Endometrium (tissue), 2 donors: ENCODE data around the gene CCDC179.

Source experiments
- FAIRE-seq: peaks from 2 replicates; lab custom pipeline; 2012; peaks lifted over from hg19 to GRCh38; lab: Jason Lieb, UNC
- donor health status: control.
- donor health status: control.

CCDC179 gene

DNA sequence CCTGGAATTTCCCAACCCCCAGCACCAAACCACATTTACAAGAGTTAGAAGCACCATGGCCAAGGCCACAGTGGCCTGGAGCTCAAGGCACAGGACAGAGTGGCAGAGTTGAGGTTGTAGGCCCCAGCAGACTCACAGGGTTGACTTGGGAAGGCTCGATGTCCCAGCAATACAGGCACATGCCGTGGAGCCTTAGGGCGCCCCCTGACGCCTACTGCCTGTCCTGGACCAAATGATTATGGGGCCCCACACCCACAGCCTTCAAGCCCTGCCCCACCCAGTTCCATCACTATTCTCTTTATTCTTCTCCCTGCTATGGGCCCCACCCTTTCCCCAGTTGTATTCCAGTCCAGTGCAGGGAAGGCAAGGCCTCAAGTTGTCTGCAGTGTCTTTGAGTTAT is at the start of gene CCDC179:
Gene CCDC179 (minus strand): TSS at position 234 of the 400 bp plus-strand sequence. CDS start 53 bp downstream, at position 181.
- no peak for FAIRE-seq

DNA sequence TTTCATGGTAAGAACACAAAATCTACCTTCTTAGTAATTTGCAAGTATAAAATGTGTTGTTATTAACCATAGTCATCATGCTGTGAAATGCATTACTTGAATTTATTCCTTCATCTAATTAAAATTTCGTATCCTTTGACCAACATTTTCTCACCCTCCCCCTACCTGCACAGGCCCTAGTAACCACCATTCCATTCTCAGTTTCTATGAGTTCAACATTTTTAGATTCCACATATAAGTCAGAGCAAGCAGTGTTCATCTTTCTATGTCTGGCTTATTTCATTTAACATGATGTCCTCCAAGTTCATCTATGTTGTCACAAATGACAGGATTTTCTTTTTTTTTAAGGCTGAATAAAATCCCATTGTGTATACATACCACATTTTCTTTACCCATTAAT is 43.5 kb upstream of the CCDC179 start:
- no peak for FAIRE-seq

GRCh38 chr11:22901603-22902002 is 41.3 kb upstream of the CCDC179 start:
- no peak for FAIRE-seq

- FAIRE-seq: no peak
Measured at GRCh38 chr11:22900764-22901486, 40.7 kb upstream of the CCDC179 start.

- FAIRE-seq: no peak
Measured at GRCh38 chr11:22898036-22898435, 37.8 kb upstream of the CCDC179 start.

GRCh38 chr11:22890227-22890626 is 30.0 kb upstream of the CCDC179 start:
- no peak for FAIRE-seq

- FAIRE-seq: peak; percentile 58
Measured at GRCh38 chr11:22884217-22884616, 23.9 kb upstream of the CCDC179 start.

GRCh38 chr11:22879630-22880029 is 19.4 kb upstream of the CCDC179 start:
- no peak for FAIRE-seq

DNA sequence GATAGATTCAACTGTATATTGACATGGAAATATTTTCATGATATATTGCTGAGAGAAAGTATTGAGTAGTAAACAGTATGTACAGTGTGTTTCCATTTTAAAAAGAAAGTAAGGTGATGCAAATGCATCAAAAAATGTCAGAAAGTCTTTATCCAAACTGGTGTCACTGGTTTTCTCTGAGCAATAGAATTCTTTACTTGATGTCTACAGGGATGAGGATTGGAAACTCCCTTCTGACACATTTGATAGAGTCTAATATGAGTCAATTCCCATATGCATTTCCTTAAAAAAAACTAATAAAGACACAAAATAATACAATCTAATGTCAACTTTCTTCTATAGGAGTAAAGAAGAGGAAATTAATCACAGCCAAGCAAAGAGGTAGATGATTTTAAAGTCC is 18.3 kb upstream of the CCDC179 start:
- no peak for FAIRE-seq

GRCh38 chr11:22878039-22878438 is 17.8 kb upstream of the CCDC179 start:
- no peak for FAIRE-seq

- peak; percentile 99 for FAIRE-seq
Measured at GRCh38 chr11:22875869-22876473, 15.7 kb upstream of the CCDC179 start.

GRCh38 chr11:22869325-22869724 is 9.1 kb upstream of the CCDC179 start:
- no peak for FAIRE-seq

DNA sequence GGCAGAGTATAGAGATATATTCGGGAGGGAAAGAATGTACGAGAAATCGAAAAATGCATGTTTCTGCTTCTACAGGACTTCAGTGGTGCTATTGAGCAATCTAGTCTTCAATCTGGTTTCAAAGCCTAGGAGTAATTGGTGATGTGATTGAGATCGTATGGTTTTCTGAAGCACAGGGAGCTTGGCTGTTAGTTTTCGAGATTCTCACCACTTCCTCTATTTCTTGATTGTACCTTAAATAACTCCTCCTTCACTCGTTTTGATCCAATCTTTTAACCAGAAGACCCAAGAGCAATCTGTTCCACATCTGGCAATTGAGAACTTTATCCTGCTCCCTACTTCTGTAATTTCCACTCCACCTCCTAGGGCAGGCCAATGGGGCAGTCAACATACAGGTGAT is 518 bp downstream of the CCDC179 start:
- no peak for FAIRE-seq

DNA sequence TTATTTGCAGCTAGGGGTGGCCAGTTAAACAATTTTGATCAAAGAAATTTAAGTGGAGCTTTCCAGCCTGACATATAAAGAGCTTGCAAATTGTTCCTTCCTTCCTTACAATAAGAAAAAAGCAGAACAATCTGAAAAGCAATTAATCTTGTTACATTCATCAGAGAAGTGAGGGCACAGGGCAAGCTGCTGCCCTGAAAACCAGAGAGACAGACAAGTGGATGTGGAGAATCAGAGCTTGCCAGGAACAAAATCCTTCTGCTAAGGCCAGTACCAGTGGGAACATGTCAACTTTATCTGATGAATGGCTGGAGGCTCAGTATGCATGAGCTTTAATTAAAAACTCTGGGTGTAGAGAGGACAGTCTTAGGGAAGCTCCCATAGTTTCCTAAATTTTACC is 8.8 kb downstream of the CCDC179 start:
- no peak for FAIRE-seq

GRCh38 chr11:22846726-22847125 is 13.5 kb downstream of the CCDC179 start:
- no peak for FAIRE-seq

- no peak for FAIRE-seq
Measured at GRCh38 chr11:22832315-22833015, 27.8 kb downstream of the CCDC179 start.

DNA sequence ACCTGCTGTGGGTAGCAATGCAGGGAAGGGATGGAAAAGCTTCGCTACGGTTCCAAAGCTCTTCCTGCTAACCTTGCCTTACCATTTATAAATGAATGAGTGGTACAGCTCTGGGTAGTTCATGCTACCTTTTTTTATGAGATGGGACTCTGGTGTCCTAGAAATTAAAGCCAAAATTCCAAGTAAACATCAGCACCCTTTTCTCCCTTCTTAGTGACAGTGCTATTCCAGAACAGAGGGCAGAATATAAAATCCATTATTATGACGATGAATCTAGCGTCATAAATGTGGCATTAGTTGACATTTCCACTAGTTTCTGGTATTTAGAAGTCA is 30.2 kb downstream of the CCDC179 start:
- FAIRE-seq: no peak

- no peak for FAIRE-seq
Measured at GRCh38 chr11:22829231-22830081, 30.8 kb downstream of the CCDC179 start, which contains the start of gene SVIP. Gene SVIP (minus strand): TSS chr11:22829801. CDS start chr11:22829748, 53 bp downstream.

DNA sequence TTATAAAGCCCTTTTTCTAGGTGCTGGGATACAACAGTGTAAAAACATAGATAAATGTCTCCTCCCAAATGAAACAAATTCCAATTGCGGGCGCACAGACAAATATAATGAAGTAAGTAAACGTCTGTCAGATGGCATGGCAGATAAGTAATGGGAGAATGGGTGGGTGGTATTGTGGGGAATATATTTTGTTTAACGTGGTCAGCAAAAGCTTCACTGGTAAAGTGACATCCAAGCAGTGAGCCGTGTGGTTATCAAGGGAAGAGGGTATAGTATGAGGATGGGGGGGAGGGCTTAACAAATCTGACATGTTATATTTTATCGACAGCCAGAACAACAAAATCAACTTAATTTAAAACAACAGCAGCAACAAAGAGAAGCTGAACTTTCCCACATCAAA is 31.9 kb downstream of the CCDC179 start:
- FAIRE-seq: no peak

DNA sequence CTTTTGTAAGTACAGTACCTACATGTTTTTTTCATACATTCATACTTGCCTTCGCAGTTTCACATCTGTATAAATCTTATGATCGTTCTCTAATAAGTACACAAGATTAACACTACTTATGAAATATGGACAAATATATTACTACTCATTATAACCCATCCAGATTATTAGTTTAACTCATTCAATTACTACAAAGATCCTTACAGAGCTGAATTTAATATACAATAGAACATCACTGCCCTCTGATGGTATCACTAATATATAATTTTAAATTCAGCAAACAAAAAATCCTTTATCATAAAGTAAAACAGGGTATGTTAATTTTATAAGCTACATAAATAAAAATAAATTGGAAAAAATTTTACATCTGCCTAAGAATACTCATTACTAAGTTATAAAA is 38.1 kb downstream of the CCDC179 start:
- no peak for FAIRE-seq

DNA sequence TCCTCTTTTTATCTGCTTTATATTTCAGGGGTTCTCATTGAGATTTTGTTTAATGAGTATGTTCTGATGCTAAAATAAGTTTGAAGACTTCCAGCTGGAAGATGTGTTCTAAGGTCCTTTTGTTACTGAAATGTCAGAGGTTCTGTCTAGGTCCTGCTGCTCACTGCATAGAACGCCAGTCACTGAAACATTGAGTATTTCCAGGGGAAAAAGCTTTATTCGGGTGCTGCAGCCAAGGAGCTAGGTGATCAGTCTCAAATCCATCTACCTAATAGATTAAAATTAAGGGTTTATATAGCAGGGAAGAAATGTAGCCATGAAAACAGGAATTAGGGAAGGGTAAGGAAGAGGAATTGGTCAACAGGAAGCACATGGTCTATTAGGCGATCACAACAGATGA is 50.4 kb downstream of the CCDC179 start:
- no peak for FAIRE-seq

DNA sequence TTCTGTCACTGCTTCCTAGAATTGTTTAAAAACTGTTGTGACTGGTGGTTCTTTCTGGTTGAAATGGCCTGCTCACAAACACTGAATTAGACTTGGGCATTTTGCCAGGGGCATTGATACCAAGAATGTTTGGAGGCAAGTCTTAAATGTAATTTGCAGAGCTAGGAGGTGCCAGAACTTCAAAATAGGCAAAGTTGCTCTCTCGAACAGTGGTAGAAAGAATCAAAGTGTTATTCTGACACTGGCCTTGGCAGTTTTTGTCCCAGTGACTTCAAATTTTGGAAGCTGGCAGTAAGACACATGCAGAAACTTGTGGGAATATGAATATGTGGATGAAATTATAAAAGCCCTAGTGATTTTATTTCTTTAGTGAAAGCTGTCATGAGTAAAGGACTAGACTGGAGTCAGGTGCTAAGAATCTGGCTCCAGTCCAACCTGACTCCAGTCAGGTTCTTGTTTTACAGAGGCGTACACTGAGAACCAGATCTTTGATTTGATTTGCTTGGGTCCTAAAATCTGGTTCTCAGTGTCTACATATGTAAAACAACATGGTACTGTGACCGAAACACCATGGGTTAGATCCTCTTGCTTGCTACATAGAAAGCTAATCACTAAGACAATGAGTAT is 51.6 kb downstream of the CCDC179 start:
- FAIRE-seq: no peak
